ENCODE data around the gene TCP11L2. TPM values are rescaled to one million over a fixed set of nuclear protein-coding genes. Genes with fewer than 3 reads are reported as not detected.

The TCP11L2 gene
- total and polyA plus RNA-seq, 8 donors: 21.3 to 49.5 (median 28.3) TPM

- no peaks in the 10 kb centered on the region for H3K9me3 ChIP-seq
These were observed 46.0 kb upstream of the TCP11L2 start for GRCh38 chr12:106256524-106256923.

GRCh38 chr12:106258226-106258625, 44.3 kb upstream of the TCP11L2 start:
- no peak overlapping the region for H3K27ac ChIP-seq

More at GRCh38 chr12:106256524-106256923, 46.0 kb upstream of the TCP11L2 start:
- no peak overlapping the region for H3K4me3 ChIP-seq
- intact Hi-C loops (cut with DNase I): no loop called here
- no peaks in the 10 kb centered on the region for H3K4me1 ChIP-seq
- no peaks in the 10 kb centered on the region for H3K36me3 ChIP-seq
- ATAC-seq (no peak), DNase-seq (no peak)
- no peak for TF ChIP-seq CTCF (IDR thresholded peaks at IDR 0.05)
- no peaks in the 10 kb centered on the region for H3K27me3 ChIP-seq
- no peak overlapping the region for H3K27ac ChIP-seq

GRCh38 chr12:106258935-106259334, 43.6 kb upstream of the TCP11L2 start:
- intact Hi-C loops (cut with DNase I): no loop called here
- no peak for DNase-seq
- no peak overlapping the region for H3K27ac ChIP-seq
- no peak overlapping the region for H3K4me3 ChIP-seq
- ATAC-seq: no peak
- H3K9me3 ChIP-seq: no peaks in the 10 kb centered on the region
- H3K36me3 ChIP-seq: no peaks in the 10 kb centered on the region
- TF ChIP-seq CTCF (IDR thresholded peaks at IDR 0.05): no peak
- H3K27me3 ChIP-seq: no peaks in the 10 kb centered on the region
- H3K4me1 ChIP-seq: no peaks in the 10 kb centered on the region

More at GRCh38 chr12:106258226-106258625, 44.3 kb upstream of the TCP11L2 start:
- DNase-seq (no peak), ATAC-seq (no peak)
- no peaks in the 10 kb centered on the region for H3K9me3 ChIP-seq
- H3K4me1 ChIP-seq: no peaks in the 10 kb centered on the region
- no peaks in the 10 kb centered on the region for H3K27me3 ChIP-seq
- no peak overlapping the region for H3K4me3 ChIP-seq
- intact Hi-C loops (cut with DNase I): no loop called here
- TF ChIP-seq CTCF (IDR thresholded peaks at IDR 0.05): no peak
- no peaks in the 10 kb centered on the region for H3K36me3 ChIP-seq

GRCh38 chr12:106265116-106265515, 37.4 kb upstream of the TCP11L2 start:
- Histone ChIP-seq H3K27me3 (no peaks in the 10 kb centered on the region), H3K27ac (no peak overlapping the region), H3K4me3 (no peak overlapping the region), H3K9me3 (no peaks in the 10 kb centered on the region), H3K36me3 (no peaks in the 10 kb centered on the region), H3K4me1 (peaks cover 0 to 13% of the 10 kb centered on the region in 2 donors)
- intact Hi-C loops (cut with DNase I): no loop called here
- no peak for ATAC-seq
- TF ChIP-seq CTCF (IDR thresholded peaks at IDR 0.05): no peak
- no peak for DNase-seq

- TF ChIP-seq CTCF (IDR thresholded peaks at IDR 0.05): no peak
- Histone ChIP-seq H3K27ac (no peak overlapping the region), H3K4me1 (peaks cover 0 to 15% of the 10 kb centered on the region in 2 donors), H3K27me3 (no peaks in the 10 kb centered on the region), H3K36me3 (no peaks in the 10 kb centered on the region), H3K9me3 (no peaks in the 10 kb centered on the region), H3K4me3 (no peak overlapping the region)
- ATAC-seq: no peak
- intact Hi-C loops (cut with DNase I): no loop called here
- DNase-seq: no peak
These were observed 35.0 kb upstream of the TCP11L2 start for GRCh38 chr12:106267535-106267934.

Measured in left lung (tissue), 10 donors.